A172 (cell line): ENCODE measurements around the gene ESYT3. TPM values are rescaled to one million over a fixed set of nuclear protein-coding genes. Genes with fewer than 3 reads are reported as not detected.

Experiments
- DNase-seq: peaks from one replicate; pipeline ENCODE4 v3.0.0-alpha.2; 2015; ENCODE audit warnings: low spot score
- total RNA-seq: library from RNA; depleted of rRNA; stranded (reverse); fragments of >200 nt; shearing (Covaris generic); gene quantifications from 2 replicates; pipeline ENCODE4 v1.2.3, GENCODE V29; 2014; rRNA removed

ESYT3 gene, protein sequence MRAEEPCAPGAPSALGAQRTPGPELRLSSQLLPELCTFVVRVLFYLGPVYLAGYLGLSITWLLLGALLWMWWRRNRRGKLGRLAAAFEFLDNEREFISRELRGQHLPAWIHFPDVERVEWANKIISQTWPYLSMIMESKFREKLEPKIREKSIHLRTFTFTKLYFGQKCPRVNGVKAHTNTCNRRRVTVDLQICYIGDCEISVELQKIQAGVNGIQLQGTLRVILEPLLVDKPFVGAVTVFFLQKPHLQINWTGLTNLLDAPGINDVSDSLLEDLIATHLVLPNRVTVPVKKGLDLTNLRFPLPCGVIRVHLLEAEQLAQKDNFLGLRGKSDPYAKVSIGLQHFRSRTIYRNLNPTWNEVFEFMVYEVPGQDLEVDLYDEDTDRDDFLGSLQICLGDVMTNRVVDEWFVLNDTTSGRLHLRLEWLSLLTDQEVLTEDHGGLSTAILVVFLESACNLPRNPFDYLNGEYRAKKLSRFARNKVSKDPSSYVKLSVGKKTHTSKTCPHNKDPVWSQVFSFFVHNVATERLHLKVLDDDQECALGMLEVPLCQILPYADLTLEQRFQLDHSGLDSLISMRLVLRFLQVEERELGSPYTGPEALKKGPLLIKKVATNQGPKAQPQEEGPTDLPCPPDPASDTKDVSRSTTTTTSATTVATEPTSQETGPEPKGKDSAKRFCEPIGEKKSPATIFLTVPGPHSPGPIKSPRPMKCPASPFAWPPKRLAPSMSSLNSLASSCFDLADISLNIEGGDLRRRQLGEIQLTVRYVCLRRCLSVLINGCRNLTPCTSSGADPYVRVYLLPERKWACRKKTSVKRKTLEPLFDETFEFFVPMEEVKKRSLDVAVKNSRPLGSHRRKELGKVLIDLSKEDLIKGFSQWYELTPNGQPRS
- total RNA-seq, result 0.16 and 0.46 TPM in 2 replicates

DNA sequence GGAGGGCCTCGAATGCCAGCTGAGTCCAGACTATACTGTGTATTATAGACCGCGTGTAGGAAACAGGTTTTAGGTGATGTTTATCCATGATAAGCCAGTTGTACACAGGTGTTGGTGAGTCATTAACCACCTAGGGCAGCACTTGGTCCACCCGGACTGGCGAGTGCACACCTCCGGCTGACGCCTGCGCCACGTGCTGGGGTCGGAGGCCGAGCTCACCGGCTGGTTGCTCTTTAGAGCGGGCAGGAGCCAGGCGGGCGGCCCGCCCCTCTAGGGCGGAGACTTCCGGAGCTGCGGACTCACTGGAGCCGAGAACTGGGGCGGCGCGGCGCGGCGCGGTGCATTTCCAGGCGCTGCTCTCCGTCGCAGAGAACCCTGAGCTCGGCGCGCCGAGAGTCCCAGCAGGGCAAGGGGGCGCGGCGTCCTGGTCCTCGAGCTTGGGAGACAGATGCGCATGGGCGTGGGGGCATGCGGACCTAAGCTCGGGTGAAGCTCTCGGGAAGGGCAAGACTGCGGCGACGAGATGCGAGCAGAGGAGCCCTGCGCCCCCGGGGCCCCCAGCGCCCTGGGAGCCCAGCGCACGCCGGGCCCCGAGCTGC, at the start of gene ESYT3:
ESYT3 (plus strand) TSS at position 341 of the 599 bp plus-strand sequence; CDS start at position 524, 183 bp downstream.
- no peak for DNase-seq

DNA sequence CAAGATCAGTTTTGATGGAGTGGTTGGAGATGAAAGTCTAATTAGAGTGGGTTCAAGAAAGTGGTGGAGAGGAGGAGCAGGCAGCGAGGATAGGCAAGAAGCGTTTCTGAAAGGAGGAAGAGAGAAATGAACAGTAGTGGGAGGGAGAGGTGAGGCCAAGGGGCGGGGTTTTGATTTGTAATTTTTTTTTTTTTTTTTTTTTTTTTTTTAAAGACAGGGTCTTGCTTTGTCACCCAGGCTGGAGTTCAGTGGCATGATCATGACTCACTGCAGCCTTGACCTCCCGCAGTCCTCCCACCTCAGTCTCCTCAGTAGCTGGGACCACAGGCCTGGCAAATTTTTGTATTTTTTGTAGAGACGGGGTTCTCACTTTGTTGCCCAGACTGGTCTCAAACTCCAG, 49.4 kb upstream of the ESYT3 start:
- no peak for DNase-seq

DNA sequence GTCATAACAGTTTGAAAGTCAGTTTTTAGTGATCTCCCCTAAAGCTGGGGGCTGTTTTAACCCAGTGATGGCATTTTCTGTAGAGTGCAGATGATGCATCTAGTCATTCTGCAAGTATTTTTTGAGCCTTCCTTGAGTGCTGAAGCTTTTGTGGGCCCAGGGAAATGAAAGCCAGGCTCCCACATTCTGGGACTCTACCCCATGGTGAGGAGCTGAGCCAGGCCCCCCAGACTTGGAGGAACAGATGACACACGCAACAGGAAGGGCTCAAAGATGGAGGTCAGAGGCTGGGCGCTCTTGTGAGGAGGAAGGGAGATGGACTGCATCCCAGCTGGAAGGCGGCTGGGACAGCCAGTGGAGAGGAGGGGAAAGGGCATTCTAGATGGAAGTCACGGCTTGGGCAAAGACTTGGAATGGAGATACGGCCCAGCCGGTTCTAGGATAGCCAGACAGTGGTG, 45.2 kb upstream of the ESYT3 start:
- no peak for DNase-seq

DNA sequence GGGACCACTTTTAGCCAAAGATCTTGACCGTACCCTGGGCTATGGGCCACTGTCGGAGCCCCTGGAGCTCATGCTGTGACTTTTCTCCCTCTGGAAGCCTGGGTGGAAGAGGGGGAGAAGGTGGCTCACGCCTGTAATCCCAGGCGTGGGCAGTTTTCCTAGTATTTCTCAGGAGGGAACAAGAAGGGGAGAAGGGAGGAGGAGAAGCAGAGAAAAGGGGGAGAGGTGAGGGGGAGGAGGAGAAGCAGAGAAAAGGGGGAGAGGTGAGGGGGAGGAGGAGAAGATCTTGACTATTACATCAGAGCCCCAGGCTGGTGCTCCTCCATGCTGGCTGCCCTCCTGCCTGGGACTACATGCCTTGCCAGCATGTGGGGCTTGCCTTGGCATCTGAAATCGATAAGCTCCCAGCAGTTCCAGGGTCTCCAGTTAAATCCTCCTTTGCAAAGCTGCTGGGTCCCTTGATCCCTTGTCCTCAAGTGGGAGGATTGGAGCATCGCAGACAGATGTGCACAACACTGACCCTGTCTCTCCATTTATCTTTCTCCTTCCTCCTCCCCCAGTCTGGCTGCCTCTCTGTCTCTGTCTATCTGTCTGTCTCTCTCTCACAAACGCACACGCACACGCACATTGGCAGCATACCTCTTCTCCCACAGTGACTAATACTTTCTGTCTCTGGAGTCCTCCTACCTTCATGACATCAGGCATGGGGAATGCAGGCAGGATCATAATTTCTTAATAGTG, 44.4 kb upstream of the ESYT3 start:
- peak; percentile 89 for DNase-seq

DNA sequence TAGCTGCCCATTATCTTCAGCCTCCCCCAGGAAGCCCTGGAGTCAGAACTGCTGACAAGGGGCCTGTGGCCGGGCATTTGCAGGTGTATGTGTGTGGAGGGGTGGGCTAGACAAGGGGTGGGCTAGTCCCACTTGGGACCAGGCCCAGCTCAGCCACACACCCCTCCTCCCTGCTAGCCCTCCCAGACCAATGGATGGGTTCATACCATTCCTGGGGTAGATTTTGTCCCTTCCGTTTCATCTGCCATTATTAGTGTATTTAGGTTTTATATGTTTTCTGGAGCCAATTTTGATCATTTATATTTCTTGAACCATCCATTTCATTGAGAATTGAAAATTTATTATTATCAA, 43.9 kb upstream of the ESYT3 start:
- DNase-seq, result no peak

DNA sequence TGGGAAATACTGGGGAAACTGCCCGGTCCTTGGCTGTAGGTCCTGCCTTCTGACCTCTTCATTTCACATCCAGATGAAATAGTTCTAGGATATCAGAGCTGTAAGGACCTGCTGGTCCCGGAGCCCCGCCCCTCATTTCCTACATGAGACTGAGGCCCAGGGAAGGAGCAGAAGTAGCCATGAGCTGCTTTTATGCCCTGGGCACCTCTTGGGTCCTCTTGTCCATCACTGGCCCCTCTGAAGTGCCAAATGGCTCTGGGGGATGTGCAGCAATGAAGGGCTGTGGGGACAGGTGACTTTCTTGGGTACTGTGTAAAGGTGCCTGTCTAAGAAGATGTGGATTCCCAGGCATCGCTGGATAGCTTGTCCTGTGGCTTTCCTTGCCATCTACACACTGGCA, 40.3 kb upstream of the ESYT3 start:
- DNase-seq, result no peak

DNA sequence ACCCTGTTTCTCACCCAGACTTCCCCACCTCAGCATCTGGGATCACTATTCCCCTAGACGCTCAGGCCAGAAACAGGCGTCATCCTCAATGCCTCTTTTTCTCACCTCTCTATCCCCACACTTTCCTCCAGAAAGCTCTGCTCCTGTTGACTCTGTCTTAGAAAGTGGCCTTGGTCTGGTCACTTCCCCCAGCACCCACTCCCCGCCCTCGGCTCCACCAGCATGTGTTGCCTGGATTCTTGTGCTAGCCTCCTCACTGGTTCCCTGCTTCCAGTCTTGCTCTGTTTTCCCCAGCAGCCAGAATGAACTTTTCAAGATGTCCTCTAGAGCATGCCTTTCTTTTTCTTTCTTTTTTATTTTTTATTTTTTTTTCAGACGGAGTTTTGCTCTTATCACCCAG, 39.7 kb upstream of the ESYT3 start:
- no peak for DNase-seq

DNA sequence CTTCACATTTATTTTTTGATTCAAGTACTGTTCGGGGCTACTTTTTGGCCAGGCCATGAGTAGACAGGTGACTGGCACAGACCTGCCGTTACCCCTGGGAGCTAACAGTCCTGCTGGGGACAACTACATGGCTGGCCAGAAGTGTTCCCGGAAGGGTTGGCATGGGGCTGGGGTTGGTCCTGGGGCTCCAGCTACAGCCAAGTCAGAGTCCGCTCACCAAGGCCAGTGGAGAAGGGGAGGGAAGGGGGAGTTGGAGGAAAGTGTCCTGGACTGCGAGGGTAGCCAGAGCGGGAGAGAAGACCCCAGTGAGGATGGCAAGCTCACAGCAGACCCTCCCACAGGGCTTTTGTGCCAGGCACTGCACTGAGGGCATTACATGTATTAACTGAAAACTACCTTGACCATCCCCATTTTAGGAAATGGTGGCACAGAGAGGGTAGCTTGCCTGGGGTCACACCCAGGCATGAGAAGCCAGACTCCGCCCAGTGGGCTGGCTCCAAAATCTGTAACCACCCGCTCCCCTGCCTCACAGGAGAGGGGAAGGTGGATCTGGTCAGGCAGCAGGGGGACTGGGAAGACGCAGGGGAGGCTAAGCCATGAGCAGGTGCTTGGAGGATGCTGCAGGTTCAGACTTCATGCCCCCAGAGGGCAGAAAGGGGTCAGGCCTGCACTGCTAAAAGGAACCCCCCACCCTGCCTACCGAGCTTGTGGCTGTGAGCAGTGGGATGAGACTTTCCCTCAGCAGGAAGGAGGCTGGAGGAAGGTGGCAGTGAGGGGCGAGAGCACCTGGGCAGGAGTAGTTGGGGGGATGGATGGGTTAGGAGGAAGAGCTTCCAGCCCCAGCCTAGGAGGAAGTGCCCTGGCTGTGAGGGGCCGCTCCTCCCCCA, 38.3 kb upstream of the ESYT3 start:
- DNase-seq, result no peak

DNA sequence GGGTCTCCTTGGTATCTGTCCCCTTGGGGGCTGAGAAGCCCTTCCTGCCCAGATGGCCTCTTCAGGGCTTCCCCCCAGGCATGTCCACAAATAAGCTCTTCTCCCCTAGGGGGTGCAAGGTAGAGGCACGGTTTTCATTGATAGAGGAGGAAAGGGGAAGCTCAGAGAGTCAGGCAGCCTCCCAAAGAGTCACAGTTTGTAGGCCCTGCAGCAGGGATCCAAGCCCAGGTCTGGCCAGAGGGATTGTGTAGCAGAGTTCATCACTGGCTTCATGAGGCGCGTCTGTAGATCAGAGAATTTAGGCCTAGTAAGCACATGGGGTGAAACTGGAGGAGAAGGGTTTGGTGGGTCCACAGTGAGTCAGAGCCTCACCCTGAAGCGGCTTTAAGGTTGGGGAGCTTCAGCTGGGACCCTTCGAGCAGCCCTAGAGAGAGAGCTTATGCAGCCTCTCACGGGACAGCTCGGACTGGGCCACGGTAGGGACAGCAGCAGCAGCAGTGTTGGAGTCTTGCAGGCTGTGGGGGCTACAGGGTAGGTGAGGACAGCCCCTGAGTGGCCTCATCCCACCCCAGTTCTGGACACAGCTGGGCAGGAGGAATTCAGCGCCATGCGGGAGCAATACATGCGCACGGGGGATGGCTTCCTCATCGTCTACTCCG, 37.5 kb upstream of the ESYT3 start:
- no peak for DNase-seq

DNA sequence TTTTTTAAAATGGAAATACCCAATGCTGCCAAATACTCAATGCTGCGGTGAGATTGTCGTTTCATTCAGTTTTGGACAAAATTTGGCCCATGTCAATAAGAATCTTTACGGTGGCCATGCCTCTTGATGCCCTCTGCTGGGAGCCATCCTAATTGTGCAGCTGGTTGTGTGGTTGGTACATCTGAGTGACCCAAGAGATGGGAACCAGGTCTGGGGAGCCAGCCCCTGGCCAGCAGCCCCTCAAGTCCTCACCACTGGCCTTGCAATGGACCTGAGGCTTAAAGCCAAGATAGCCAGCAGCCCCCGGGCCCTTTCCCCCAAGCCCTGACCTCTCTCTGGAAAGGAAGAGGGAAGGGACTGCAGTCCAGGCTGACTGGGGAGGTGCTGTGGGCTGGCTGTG, 36.4 kb upstream of the ESYT3 start:
- no peak for DNase-seq

DNA sequence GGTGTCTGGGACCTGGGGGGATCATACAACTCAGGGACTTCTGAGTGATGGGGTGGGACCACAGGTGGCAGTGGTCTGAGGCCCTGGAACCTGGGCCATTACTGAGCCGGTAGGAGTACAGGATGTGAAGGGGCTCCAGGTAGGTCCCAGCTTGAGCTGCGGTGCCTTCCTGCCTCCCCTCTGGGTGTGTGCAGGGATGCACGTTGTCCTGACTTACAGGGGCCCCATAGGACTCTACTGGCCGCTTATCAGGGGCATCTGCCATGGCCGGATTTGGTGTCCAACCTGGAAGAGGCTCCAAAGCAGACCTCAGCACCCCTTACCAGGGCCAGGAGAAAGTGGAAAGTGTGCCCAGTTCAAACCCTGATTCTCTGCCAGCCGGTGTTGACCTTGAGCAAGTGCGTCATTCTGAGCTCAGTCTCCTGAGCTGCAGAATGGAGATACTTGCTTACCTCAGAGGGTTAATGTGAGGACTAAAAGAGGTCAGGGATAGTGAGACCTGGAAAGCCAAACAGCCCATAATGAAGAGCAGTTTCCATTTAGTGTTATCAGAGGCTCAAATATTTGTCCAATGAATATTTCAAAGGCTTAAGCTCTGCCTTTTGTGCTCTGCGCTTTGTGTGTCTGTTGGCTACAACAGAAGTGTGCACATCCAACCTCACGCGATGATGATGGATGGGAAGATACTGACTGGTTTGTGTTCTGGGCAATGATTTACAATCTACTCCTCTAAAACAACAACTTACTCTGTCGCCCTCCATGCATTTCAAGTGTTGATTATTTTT, 35.4 kb upstream of the ESYT3 start:
- no peak for DNase-seq

DNA sequence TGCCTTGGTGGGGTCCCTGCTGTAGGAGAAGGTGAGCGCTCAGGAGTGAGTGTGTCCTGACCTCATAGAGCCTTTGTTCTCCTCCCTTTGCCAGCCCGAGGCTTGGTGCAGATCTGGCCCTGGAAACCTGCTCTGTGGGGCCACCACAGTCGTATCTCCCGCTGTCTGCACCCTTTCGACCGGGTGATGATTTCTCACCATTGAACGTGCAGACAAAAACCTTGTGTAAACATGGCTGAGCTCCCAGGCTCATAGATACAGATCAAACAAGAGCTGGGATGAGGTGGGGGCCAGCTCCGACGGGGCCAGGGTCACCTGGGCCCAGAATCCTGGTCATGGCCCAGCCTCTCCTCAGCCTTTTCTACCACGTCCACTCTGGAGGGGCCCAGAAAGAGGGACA, 34.6 kb upstream of the ESYT3 start:
- no peak for DNase-seq

DNA sequence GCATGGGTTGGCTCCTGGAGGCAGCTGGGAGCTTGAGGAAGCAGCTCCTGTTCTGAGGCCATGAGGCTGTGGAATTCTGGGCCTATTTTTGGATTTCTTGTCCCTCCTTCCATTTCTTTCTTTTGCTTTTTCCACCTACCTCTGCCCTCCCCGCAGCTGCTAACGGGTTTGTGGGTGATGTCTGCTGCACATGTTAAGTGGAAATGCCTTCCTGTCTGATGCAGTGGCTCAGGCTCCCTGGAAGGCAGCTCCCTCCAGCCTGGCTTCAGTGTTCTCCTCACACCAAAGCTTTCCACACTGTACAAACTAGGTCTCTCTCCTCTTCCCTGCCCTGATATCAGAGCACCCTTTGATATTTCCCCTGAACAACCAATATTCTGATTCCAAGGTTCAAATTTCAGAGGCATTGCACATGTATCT, 33.8 kb upstream of the ESYT3 start:
- no peak for DNase-seq

DNA sequence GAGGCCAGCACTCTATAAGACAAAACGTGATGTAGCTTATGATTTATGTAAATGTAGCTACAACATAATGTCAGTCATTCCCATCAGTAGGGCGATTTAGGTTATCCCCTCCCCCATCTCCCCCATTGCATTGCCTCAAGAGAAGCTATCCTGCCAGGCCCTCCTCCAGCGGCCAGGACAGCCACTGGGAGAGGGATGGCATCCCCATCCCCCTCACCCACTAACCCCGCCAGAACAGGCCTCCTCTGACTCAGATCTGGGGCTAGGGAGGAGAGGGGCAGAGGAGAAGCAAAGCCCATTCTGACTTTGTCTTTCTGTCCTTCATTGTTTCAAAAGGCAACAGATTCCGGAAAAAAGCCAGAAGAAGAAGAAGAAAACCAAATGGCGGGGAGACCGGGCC, 32.6 kb upstream of the ESYT3 start:
- DNase-seq, result no peak

DNA sequence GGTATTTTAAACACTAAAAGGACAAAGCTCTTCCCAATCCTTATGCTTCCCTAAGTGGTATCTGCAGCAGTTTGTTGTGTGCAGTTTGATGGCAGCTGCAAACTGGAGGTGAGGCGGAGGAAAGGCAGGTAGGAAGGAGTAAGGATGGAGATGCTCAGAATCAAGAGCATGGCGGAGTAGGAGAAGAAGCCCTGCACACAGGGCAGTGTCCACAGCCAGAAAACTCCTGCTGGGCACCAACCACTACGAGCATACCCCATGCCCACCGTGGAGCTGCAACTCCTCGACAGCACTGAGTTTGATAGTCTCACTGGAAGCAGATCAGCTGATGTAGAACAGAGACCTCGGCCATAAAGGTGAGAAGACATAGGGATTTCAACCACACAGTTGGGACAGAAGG, 30.3 kb upstream of the ESYT3 start:
- no peak for DNase-seq

DNA sequence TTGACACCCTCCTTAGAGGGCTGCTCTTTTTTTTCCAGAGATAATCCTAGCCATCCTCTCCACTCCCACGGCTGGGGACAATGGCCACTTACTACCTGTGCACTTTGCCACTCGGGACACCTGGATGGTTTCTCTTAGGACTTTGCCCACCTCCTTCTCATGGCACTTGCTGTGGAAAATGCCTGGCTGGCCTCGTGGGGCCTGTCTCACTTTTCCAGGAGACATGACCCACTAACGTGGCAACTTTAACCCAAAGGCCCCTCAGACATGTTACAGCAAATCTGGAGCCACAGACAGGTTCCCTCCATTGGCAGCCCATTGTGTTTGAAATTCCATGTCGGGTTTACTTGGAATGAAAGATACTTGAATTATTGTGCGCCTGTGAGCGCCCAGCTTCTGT, 29.4 kb upstream of the ESYT3 start:
- DNase-seq, result no peak

DNA sequence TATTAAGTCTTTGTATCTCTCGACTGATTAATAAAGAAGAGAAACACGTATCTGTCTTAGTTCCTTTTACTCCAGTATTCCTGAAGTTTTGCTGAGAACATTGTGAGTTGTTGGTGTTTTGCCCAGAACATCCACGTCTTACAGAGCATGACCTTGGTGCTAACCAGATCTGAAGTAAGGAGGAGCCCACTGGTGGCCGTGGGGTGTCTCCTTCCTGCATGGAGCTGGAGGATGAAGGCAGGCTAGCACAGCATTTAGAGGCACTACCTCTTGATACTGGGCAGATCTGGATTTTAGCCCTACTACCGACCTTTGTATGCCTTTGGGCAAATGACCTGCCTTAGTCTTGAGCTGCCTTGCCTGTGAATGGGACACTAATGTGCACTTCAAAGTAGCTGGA, 28.9 kb upstream of the ESYT3 start:
- no peak for DNase-seq

DNA sequence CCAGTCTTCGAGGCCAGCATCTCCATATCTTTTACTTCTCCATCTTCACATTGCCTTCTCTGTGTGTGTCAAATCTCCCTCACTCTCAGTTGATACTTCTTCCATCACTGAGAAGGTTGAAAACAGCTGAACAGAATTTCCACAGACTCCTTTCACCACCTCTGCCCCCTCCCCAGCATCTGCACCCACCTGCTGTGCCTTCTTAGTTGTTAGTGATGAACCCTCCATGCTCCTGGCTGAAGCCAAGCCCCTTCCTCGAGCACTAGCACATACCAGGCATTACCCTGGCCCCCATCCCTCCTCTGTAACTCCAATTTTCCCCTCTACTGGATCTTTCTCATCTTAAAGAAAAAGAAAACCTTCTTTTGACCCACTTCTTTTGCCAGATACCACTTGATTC, 27.8 kb upstream of the ESYT3 start:
- DNase-seq, result no peak

DNA sequence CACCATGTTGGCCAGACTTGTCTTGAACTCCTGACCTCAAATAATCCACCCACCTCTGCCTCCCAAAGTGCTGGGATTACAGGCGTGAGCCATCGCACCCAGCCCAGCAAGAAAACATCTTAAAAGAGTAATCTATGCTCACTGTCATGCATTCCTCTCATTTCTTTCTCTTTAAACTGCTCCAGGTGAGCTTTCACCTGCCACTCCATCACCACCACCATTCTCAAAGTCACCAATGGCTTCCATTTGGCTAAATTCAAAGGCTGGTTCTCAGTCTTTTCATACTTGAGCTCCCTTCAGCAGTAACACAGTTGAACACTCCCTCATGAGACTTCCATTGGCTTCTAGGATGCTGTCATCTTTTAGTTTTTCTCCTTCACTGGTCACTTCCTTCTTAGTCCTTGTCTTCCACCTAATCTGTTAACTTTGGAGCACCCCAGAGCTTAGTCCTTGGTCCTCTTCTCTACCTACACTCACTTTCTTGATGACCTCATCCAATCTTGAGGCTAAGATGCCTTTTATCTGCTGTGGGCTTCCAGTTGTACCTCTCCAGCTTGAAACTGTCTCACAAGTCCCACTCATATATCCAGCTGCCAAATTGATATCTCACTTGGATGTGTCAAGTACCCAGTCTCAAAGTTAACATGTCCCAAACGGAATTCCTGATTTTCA, 27.0 kb upstream of the ESYT3 start:
- no peak for DNase-seq
